ENCODE data around the gene MAPK8IP2.

The MAPK8IP2 gene

DNA sequence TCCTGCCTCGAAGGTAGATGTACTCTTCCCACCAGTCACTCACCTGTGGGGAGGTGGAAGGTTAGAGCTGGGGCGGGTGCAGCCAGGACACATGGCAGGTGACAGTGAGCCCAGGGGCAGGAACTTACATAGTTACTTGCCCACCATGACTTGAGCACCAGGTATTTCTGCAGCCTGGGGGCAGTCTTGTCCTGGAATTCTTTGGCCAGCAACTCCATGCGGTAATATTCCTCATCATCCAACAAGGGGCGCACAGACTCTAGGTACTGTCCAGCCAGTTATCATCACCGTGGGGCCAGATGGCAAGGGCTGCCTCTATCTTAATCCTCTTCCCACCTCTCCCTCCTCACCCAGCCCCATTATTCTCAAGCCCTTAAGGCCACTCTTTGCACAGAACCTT lies 24.5 kb upstream of the MAPK8IP2 start:
- DNase-seq = peak; percentile 63

GRCh38 chr22:50576806-50577696 lies 23.5 kb upstream of the MAPK8IP2 start:
- DNase-seq = no peak

DNA sequence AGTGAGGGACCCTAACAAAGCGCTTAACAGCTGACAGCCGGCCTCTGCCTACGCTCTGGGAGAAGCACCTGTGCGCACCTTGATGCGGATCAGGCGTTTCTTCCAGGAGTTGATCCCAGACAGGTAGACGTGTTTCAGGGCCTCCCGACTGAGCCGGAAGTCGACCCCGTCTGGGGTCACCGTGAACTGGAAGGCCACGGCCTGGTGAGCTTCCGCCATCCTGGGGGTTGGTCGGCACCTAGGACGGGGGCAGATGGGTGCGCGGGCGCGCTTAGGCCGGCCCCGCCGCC lies 23.0 kb upstream of the MAPK8IP2 start:
- DNase-seq = no peak

GRCh38 chr22:50577987-50578775 lies 22.4 kb upstream of the MAPK8IP2 start, which contains the start of gene CPT1B:
TSS of gene CPT1B (minus strand) at chr22:50578427. CDS start at chr22:50577915, 512 bp downstream.
- DNase-seq = no peak

GRCh38 chr22:50578776-50579310 lies 21.8 kb upstream of the MAPK8IP2 start:
- no peak for DNase-seq

DNA sequence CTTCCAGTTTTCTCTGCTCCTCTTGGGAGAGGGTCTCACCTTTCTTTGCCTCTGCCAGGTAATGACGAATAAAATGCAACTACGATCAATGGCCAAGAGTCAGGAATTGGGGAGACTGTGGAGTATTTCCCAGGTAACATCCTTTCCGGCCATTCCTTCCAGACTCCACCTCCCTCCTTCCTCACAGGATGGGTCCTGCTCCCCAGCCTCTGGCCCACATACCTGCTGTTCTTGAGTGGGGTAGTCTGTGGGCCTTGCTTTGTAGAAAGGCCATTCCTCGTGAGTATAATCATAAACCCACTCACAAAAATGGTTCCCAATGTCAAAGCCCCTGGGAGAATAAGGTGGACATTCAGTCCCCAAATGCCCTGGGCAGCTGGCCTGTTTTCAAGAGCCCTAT lies 20.8 kb upstream of the MAPK8IP2 start:
- DNase-seq = no peak

DNA sequence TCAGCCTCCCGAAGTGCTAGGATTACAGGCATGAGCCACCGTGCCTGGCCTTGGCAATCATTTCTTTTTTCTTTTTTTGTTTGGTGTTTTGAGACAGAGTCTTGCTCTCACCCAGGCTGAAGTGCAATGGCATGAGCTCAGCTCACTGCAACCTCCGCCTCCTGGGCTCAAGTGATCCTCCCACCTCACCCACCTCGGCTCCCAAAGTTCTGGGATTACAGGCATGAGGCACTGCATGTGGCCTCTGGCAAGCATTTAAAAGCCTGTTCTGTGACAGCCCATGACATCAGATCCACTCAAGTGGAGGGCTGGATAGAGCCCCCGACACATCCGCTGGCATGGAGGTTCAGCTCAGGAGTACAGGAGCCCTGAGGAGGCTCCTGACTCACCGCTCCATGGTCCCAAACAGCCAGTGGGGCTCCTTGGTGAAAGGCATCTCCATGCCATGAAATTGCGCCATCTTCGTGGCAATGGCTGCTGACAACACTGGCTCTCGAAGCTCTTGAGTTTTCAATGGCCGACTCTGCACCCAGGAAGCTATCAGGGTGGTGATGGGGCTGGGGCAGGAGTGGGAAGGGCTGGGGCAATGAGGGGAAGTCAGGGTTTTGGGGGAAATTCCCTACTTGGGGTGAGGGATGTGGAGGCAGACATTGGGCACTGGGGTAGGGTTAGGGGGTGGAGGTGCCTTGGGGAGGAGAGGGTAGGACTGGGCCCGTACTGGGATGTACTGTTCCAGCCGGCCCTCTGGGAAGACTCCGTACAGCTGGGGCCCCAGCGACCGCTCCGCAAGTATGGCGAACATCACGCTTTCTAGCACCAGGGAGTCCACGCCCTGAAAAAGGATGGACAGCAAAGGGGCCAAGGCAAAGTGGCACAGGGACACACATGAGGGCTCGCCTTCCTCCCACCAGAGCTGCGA lies 19.3 kb upstream of the MAPK8IP2 start:
- no peak for DNase-seq

GRCh38 chr22:50581950-50582492 lies 18.6 kb upstream of the MAPK8IP2 start:
- DNase-seq = peak; percentile 49

DNA sequence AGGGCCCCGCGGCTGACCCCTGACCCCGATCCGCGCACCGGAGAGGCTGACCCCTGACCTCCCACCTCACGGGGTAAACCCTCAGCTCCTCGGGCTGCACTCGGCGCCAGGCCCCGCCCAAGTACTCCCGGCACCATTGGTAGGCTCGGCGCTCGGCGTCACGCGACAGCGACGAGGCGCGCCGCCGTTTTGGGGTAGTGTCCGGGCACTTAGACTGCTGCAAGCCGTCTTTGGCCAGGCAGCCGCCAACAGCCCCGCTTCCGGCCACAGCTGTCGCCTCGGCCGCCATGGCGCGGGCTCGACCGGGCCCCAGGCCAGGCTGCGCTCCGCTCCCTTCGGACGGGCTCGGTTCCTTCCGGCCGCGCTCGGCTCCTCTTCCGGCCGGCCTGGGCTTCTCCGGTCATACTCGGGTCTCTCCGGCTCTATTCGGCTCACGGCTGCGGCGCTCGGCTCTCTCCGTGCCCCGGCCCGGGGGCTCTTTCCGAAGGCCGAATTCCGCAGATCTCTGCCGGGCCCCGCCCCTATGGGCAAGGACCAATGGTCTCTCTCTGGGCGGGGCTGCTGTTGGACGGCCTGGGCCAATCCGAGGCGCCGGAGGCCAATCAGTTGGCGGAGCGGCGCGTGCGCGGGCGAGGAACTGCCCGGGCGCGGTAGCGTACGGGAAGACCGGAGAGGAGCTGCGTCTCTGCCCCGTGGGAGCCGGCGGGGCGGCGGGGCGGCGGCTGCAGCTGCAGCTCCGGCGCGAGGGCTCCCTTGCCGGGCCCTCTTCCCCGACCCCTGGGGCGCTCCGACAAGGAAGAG lies 17.9 kb upstream of the MAPK8IP2 start, which contains the start of gene CHKB:
Gene CHKB, minus strand, starts transcription at position 357 of the 801 bp plus-strand sequence. Its CDS starts 68 bp downstream, at position 289.
- DNase-seq = peak; percentile 100

DNA sequence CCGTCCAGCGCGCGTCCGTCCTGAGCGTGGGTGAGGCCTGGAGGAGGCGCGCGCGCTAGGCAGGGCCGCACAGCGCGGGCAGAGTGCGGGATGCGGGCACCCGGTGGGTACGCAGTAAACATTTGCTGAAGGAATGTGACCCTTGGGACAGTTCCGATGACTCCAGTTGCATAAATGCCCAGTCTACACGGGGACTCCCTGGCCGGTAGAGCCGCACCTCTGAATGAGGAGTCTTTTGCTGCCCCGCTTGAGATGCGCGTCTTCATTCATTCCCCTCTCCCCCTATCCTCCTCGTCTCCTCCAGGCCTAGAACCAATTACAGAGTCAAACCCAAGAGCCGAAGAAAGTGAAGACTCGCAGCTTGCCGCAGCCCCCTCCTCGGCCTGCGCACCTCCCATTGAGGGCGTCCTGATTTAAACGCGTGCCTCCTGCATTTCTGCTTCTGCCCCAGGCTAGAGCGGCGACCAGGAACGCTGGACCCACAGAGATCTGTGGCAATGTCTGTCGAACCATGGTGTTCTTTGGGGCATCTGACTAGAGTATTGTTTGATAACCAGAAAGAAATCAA lies 17.2 kb upstream of the MAPK8IP2 start:
- DNase-seq = no peak

DNA sequence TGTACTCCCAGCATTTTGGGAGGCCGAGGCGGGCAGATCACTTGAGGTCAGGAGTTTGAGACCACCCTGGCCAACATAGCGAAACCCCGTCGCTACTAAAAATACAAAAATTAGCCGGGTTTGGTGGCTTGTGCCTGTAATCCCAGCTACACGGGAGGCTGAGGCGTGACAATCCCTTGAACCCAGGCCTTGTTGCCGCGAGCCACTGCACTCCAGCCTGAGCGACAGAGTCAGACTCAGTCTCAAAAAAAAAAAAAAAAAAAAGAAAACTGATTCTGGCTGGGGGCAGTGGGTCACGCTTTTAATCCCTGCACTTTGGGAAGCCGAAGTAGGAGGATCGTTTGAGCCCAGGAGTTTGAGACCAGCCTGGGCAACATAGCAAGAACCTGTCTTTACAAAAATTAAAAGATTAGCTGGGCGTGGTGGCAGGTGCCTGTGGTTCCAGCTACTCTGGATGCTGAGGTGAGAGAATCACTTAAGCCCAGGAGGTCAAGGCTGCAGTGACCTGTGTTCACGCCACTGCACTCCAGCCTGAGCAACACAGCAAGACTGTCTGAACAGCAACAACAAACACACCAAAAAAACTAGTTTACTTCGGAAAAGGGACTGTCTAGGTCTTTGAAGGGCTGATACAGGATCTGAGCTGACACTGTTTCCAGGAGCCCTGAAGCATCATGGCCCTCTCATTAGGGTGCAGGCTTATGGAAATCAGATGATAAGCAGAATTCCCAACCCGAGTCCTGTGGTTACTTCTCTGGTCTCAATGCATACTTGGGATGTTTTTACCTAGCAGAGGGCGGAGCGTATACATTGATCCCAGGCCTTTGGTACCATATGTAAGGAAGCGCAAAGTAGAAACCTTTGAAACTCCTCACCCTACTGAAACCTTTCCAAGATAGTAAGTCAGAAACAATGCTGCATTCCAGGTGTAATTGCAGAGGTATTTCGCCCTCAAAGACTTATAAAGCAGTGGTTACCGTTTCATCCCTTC lies 16.2 kb upstream of the MAPK8IP2 start:
- DNase-seq = no peak

GRCh38 chr22:50585238-50585637 lies 15.4 kb upstream of the MAPK8IP2 start:
- DNase-seq = no peak

DNA sequence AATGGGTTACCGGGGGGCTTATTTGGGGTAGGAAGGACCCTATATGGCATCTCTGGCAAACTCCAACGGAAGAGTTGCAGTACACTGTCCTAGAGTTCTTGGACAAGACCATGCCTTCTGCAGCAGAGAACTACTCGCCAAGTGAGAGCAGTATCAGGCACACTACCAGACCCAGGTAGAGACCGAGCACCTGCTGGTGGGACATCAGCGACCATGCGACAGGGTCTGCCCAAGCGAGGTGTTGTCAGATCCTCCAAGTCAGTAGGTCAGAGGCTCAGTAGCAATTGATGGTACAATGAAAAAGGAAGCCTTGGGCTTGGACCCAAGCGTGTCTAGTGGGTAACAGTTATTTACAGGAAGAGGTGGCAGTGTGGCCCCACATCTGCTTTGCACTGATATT lies 14.8 kb upstream of the MAPK8IP2 start:
- no peak for DNase-seq

DNA sequence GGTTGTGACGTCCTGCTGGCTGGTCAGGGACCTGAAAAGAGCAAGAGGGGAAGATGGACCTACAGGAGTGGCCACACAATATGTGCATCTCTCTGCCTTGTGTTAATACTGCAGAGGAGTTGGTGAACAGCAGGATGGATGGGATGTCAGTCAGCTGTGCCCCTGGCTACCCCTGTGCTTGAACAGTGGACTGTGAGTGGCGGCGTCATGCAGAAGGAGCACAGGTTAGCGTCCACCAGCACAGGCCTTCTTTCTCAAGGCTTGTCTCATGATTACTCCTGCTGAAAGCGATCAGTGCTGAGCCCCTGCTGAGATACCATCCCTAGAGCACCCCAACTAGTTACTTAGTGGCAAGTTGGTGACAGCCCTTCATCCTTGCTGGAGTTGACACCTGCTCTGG lies 14.2 kb upstream of the MAPK8IP2 start:
- DNase-seq = no peak

DNA sequence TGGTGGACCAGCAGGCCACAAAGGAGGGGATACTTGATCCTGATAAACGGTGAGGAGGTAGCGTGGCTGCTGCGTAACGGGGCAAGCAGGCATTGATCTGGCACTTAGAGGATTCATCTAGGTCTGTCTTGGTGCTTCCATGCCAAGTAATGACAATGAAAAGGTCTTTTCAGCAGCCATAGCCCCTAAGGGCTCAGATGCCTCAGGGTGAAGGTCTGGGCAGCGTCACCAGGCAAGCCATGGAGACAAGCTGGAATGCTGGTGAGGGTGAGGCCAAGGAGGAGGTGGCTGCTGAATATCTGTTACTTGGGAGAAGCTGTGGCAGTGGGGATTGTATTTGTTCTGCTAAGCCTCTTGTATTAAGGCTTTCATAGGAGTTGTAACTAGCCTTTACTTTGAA lies 13.2 kb upstream of the MAPK8IP2 start:
- DNase-seq = no peak

- no peak for DNase-seq
These were observed 5.4 kb upstream of the MAPK8IP2 start for GRCh38 chr22:50595189-50595588.

- no peak for DNase-seq
These were observed 3.5 kb upstream of the MAPK8IP2 start for GRCh38 chr22:50597097-50597496.

GRCh38 chr22:50599816-50600455 lies 657 bp upstream of the MAPK8IP2 start:
- peak; percentile 75 for DNase-seq

DNA sequence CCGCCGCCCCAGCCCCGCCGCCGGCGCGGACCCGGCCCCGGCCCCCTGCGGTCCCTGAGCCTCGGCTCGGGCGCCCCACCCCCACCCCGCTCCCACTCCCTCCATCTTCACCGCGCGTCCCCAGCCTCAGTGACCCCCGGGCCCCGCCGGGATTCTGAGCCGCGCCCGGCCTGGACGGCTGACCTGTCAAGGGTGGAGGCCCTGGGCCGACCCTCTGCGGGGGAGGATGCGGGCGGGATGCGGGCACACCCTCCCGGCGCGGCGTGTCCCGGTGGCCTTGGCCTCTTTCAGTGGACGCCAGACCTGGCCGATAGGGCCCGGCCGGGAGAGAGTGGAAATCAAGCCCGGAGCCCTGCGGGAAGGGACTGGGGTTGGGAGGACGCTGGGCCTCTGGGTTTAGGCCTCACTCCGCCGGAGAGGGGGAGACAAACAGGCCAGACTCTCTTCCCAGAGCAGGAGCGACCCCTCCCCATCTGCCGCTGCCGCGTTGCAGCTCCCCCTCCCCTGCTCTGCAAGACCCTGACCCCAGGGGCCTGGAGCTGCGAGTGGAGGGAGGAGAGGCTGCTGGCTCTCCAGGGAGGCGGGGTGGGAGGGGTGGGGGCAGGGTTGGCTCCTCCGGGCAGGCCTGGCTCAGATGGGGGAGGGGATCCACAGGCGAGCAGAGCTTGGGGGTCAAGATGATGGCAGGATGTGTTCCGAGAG lies 525 bp downstream of the MAPK8IP2 start:
- DNase-seq = no peak

Data from hematopoietic multipotent progenitor cell treated with erythropoietin and hydrocortisone succinate and interleukin-3 and kit ligand, for 4 days (in vitro differentiated cells).